Stimulated activated CD4-positive, alpha-beta T cell treated with anti-CD3 and anti-CD28 coated beads, Interleukin-4, amount 100 ng/mL, for 4 hours (primary cell): ENCODE measurements around the gene SELENOT.
"Not testable (repeated sequence)": the region's sequence is repeated elsewhere in the genome, so short reads cannot be mapped to it uniquely, and the experiment has no call there.

ENCODE experiments used
- DNase-seq, 2 experiments: peaks; one replicate each; pipeline ENCODE4 v3.0.0-alpha.2; 2020

SELENOT gene, protein sequence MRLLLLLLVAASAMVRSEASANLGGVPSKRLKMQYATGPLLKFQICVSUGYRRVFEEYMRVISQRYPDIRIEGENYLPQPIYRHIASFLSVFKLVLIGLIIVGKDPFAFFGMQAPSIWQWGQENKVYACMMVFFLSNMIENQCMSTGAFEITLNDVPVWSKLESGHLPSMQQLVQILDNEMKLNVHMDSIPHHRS

DNA sequence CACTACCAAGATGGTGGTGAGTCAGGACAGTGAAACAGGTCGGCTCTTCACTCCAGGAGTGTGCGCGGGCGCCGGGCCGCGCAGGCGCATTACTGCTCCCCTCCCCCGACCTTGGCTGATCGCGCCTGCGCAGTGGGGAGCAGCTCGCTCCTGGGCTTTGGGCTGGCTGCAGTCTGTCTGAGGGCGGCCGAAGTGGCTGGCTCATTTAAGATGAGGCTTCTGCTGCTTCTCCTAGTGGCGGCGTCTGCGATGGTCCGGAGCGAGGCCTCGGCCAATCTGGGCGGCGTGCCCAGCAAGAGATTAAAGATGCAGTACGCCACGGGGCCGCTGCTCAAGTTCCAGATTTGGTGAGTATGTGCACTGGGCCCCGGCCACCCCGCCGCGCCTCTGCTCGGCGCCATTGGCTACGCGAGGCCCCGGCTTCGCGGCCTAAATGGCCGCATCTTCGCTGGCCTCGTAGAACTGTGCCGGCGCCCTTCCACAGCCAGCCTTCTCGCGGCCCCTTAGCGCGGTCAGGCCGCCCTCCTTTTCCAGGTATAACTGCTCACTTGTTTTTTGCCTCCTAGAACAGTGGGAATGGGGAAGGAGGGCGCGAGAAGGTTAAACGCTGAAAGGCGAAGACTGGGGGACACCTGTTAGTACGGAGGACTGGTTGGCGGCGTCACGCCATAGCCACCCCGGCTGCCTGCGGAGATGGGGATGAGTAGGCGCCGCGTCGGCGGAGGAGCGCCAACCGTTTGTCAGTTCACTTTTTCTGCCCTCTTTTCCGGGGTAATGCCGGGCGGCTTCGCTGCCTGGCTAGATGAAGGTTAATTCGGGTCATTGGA lies at the start of gene SELENOT:
Gene SELENOT, plus strand, starts transcription at position 169 of the 827 bp plus-strand sequence. Its CDS starts 42 bp downstream, at position 211.
- peak; percentile 91 to 93 for DNase-seq

DNA sequence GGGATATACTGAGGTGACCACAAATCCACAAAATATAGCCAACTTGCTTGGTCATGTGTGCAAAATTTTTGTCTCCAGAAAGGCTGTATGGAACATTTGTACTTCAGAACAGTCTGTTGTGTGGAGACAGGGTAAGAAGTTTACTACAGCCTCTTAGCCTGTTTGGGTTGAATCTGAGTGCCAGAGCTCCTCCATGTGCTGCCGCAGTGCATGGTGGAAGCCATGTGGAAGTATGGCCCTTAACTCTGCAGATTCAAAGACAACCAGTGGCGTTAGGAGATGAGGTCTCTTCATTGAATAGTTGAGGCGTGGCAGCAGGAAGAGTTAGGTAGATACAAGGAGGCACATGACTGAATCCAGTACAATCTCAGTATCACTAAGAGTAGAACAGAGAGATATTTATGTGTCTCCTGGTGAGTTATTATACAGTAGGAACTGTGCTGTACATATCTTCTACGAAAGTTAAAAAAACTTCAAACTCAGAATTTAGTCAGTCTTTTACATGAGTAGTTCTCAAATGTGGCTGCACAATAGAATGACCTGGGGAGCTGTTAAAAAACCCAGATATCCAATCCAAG lies 47.2 kb upstream of the SELENOT start:
- no peak for DNase-seq

DNA sequence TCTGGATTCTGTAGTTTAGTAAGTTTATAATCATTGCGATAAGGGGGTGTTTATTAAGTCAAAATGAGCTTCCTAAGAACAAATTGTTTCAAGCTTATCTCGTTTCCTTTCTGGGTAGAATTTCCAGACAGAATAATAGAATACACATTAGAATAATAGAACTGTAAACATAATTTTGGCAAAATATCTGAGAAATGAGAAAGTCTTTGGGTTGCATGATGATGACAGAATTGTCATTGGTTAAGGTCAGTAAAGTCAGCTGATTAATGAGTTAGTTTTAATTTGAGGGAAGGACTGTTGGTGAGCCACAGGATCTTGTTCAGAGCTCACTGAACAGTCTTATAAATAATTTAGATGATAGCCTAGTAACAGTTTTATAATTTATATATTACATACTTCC lies 46.3 kb upstream of the SELENOT start:
- DNase-seq: no peak

DNA sequence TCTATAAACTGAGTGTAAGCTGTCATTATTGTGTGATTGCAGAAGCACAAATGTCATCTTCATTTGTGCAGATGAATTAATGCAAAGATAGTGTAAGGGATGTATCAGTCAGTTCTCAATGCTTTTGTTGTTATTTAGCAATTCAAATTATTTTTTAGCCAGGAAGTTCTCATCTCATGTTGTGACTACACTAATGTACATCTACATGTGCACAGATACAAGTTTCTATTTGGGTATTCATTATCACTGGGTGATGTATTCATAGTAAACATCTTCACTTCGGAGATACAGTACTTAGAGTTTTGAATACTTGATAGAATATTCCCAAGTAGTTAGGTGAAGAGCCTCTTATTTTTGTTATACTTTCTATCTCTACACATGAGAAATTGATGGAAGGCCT lies 45.4 kb upstream of the SELENOT start:
- no peak for DNase-seq

DNA sequence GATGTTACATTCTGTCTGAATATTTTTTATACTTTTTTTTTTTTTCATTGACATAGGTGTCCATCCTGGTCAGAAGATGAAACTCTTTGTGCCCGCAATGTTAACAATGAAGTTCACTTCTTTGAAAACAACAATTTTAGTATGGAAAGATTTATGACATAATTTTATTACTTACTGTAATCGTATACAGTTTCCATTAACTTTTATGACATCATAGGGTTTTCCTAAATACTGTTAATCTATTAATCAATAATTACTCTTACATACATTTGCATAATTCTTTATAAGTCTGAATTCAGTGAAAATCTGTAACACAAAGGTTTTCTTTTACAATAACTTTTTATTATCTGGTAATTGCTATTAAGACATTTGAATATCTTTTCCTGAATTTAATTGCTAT lies 38.9 kb upstream of the SELENOT start:
- no peak for DNase-seq

DNA sequence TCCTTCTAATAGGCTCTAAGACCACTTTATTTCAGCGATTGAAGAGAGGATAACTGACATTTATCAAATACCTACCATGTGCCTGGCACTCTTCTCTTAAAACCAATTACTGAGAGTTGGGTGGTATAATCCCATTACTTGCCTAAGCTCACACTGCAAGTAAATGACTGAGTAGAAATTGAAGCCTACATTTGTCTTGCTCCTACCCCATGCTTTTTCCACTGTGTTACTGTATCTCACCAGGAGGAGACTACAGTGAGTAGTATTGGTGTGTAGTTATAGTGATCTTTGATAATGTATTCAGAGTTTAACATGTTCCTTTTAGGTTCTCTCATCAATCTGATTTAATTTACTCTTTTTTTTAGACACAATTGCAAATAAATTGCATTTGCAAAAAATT lies 35.8 kb upstream of the SELENOT start:
- DNase-seq: no peak

DNA sequence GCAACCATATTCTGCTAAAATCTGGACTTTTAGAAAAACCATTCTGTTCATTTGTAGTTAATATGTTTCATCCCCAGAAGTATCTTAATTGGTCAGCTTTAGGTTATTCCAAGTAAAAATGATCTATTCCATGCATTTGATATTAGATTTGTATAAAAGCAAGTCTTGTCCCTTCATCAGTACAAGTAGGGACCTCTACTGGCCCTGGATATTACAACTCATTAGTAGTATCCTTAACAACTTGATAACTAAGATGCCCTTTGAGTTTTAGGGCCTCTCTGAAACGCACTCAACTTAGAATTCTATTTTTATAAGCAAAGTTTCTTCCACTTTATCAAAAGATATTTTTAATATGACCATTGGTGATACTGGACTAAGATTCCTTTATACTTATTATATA lies 25.3 kb upstream of the SELENOT start:
- DNase-seq: no peak

DNA sequence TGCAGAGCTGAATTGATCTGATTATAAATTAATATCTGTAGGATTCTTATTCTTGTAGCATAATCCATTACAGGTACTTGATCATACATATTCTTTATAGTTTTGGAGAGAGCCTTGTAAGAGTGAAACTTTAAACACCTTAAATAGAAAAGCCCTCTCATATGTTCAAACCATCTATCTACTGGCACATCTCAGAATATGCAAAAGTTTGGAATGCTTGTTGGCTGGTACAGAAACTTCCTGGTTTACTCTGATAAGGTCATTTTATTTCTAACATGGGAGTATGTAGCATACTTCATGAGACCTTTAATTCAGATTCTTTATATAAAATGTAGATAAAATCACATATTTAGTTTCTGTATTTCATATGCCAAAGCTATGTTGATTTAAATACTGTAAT lies 21.9 kb upstream of the SELENOT start:
- no peak for DNase-seq

DNA sequence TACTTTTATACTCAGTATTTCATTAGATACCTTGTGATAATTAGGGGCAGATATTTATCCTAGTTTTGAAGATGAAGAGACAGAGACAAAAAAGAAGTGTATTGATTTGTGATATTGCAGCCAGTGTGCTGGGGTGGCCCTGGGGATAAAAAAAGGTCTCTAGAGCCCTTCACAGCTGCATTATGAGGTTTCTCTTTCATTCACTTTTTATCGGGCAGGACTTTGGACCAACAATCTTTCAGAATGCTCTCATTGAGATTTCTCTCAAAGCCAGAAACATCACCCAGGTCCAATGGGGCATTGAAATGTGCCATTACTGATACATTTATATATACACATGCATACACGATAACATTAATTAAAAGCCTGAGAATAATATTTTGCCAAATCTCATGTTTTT lies 20.5 kb upstream of the SELENOT start:
- DNase-seq: no peak

DNA sequence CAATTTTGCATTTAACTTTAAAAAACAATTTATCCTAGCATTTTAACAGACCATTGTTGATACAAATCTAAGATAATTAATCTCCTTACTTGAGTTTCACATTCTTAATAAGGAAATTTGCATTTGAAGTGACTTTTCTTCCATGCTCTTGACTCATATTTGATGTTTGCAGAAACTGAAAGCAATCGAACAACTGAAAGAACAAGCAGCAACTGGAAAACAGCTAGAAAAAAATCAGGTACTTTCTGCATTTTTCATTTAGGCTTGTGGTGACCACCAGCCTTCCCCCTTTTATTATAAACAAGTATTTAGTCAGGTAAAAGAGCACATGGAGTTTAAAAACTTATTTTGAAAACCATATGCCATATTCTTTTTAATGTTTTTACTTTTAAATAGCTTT lies 20.1 kb upstream of the SELENOT start:
- no peak for DNase-seq

DNA sequence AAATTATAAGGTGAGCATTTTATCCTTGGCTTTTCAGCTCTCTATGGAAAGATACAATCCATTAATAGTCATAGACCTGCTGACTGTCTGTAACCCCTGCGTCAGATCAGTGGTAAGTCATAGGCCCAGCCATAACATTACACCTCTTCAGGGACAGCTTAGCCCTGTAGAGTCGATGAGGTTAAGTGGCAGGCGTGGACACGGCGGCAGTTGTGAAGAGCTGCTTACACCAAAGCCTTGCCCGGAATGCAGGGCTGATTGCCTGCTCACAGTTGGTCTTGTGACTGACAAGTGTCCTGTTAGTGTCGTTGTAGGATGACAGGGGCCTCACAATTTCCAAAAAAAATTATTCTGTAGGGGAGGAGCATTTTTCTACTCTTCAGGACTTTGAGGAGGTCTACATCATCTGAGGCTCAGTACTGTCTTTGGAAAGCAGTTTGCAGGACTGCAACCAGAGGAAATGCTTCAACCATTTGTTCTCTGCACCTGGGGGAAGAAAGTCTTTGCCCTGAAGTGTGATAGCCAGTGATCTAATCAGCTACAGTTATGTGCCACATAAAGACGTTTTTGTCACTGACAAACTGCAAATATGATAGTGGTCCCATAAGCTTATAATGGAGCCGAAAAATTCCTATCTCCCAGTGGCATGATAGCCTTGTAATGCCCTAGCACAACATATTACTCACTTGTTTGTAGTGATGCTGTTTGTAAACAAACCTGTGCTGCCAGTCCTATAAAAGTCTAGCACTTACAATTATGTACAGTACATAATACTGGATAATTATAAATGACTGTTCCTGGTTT lies 14.9 kb upstream of the SELENOT start:
- no peak for DNase-seq

DNA sequence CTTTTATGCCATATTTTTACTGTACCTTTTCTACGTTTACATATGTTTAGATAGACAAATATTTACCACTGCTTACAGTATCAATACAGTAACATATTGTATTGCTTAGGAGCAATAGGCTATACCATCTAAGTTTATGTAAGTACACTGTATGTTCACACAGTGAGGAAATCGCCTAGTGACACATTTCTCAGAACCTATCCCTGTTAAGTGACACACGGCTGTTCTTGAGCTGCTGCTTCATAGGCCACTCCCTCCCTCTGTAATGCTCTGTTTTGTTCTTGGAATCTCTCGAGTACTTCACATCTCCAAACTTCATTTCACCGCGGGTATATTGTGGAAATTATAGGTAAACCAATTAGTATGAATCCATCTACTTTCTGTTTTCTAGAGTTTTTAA lies 13.4 kb upstream of the SELENOT start:
- no peak for DNase-seq

DNA sequence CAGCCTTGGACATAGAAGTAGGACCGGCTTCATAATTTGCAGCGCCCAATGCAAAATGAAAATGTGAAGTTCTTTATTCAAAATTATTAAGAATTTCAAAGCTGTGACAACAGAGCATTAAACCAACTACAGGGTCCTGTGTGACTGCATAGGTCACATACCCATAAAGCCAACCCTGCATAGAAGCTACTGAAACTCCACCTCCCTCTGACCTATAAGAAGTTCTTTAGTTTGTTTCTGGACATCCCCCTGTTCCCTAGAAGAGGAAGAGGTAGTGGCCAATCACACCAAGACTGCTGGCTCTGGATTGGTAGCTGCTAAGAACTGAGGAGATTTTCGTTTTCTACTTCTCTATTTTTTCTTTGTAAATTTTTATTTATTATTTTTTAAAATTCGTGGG lies 9.0 kb upstream of the SELENOT start:
- DNase-seq: no peak

DNA sequence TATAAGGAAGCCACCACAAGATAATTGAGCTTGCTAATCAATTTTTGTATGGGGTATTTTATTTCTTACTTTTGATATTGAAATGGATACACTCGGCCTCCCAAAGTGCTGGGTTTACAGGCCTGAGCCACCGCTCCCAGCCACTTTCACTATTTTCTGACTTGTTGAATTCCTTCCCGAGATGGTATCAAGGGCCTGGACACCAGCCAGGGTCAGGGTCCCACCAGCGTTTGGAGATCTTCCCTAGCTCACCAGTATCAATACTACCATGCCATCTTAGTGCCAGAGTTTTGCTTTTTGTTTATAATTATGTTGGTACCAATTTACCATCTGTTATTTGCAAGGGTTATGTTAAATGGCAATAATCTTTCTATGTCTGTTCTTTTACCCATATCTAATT lies 5.5 kb upstream of the SELENOT start:
- no peak for DNase-seq

DNA sequence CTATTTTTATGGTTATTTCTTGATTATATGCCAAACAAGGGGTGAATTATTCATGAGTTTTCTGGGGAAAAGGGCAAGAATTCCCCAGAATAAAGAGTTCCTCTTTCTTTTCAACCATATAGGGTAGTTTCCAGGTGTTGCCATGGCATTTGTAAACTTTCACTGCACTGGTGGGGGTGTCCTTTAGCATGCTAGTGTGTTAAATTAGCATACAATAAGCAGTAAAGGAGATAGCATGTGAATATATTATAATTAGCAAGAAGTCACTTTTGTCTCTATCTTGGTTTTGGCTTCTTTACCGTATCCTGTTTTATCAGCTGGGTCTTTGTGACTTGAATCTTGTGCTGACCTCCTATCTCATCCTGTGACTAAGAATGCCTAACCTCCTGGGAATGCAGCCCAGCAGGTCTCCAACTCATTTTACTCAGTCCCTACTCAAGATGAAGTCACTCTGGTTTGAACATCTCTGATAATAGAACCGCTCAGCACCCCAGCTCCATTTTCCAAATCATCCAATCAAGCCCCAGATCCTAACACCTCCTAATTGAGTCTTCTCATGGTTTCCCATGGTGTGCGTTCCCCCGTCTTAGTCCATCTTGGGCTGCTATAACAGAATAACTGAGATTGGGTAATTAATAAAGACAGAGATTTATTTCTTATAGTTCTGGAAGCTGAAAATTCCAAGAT lies 3.4 kb upstream of the SELENOT start:
- DNase-seq: no peak

DNA sequence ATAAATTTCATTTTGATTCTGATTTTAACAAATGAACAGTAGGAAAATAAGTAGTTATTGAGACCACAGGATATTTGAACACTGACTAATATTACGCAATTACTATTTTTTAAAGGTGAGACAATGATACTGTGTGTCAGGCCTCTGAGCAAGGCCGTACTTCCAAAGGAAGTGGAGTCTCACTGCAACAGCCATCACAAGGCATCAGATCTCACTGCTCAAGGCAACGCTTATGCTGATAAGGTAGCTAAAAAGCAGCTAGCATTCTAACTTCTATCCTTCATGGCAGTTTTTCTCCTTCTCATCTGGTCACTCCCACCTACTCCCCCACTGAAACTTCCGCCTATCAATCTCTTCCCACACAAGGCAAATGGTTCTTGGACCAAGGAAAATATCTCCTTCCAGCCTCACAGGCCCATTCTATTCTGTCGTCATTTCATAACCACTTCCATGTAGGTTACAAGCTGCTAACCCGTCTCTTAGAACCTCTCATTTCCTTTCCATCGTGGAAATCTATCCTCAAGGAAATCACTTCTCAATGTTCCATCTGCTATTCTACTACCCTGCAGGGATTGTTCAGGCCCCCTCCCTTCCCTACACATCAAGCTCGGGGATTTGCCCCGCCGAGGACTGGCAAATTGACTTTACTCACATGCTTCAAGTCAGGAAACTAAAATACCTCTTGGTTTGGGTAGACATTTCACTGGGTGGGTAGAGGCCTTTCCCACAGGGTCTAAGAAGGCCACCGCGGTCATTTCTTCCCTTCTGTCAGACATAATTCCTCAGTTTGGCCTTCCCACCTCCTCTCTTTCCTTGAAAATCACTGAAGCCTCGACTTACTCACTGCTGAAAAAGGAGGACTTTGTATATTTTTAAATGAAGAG lies 2.2 kb upstream of the SELENOT start:
- not testable (repeated sequence) for DNase-seq

DNA sequence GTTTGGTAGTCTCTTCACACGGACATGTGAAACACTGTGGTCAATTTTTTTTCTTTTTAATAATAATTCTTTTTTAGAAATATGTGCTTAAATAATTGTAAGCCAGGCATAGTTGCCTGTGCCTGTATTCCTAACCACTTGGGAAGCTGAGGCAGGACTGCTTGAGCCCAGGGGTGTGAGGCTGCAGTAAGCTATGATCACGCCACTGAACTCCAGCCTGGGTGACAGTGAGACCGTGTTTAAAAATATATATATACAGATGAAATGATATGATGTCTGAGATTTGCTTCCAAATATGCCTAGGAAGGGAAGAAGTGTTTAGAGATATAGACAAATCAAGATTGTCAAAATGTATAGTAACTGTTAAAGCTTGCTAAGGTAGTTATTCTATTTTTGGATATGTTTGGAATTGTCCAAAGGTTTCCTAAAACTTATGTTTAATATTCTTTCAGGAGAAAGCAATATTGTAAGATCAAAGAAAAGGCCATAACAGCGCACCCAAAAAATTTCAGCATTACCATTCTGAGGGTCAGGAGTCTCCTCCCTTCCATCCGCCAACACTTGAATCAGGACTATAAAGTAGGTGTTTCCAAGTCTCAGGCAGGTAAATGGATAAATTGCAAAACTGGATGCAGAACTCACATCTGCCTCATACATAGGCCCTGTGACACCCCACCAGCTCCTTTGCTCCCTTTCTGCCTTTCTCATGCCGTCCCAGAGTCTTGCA lies 532 bp upstream of the SELENOT start:
- DNase-seq: no peak

DNA sequence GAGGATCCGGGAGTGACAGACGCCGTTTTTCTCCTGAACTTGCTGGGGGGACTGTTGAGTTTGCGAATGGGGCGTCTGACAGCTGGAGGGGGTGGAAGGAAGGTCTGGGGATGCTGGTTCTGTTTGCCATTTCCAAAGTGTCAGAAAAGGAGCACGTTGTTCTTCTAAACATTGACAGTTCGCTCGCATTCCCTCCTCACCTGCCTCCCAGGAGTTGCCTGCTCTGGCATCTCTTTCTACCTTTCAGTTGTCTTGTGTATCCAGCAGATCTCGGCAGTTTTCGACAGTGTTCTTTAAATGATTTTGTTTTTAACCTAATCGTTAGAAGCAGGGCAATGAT lies 829 bp downstream of the SELENOT start:
- no peak for DNase-seq

DNA sequence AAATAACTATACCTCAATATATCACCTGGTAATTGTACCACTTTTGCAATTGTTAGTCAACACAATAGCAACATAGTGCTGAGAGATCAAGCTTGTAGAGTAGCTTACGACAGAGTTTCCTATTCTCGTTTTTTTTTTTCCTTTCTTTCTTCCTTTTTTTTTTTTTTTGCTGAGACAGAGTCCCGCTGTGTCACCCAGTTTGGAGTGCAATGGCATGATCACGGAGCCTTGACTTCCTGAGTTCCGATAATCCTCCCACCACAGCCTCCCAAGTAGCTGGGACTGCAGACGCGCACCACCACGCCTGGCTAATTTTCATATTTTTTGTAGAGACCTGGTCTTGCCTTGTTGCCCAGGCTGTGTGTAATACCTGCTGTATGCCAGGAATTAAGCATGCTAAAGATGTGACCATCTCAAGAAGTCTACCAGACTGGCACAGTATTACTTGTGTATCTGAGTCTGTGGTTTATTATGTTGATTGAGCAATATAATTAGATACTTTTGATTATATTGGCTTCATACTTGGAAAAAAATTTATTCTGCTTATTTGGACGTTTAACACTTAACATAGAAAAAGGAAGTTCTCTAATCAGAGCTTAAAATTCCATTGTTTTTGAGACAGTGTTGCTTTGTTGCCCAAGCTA lies 3.0 kb downstream of the SELENOT start:
- DNase-seq: no peak

DNA sequence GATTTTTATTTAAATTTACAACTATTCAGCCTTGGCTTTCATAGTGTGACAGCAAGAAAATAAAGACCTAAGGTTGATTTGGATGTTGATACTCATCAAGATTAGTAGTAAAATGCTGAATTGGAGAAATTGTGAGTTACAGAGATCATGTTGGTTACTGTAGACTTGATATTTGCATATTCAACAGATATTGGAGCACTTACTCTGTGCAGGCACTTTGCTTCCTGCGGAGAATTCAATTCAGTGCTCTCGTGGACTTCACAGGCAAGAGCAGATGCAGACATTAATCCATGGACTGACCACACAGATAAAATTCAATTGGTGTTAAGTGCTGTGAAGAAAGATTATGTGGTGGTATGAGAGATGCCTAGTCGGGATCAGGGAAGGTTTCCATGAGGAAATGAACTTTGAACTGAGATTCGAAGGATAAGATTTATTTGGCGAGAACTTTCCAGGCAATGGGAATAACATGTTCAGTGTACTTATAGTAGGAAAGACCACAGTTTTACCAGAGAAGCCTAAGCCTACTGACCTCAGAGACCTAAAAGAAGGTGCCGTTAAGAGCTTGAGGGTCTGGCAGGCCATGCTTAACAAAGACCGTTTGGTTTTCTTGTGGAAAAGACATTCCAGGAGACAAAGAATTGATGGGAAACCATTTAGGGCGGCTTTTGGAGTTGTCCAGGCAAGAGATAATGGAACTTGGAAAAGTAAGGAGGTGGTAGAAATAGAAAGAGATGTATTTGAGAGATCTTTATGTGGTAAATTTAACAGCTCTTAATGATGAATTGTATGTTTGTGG lies 4.3 kb downstream of the SELENOT start:
- no peak for DNase-seq
